ENCODE measurements around the gene PBX1. TPM values are rescaled to one million over a fixed set of nuclear protein-coding genes. Genes with fewer than 3 reads are reported as not detected.

PBX1 gene
- total and polyA plus RNA-seq, 2 donors (not counting 3 experiments of a cell fraction or from before 2014, with no cell fraction given): 10.7 to 24.1 TPM

- H3K79me2 ChIP-seq (ENCODE audit: control insufficient read depth, insufficient read depth, low read length): no peaks in the 10 kb centered on the region
- ChIA-PET POLR2A (no interaction called here), CTCF (no interaction called here)
- H3K4me3 ChIP-seq (replicated peaks in 1 of 3; ENCODE audit: insufficient read depth in 1 of 3, low read depth in 1 of 3, low read length in 3 of 3): no peak overlapping the region
- H2AFZ ChIP-seq (ENCODE audit: low read depth, low read length): no peak overlapping the region
- no peaks in the 10 kb centered on the region for H4K20me1 ChIP-seq (replicated peaks; ENCODE audit: control insufficient read depth, extremely low read depth, insufficient read depth, low read length)
- no peak for DNase-seq (ENCODE audit: low read depth, low spot score)
- no peaks in the 10 kb centered on the region for H3K27me3 ChIP-seq (ENCODE audit: control insufficient read depth in 2 of 2, insufficient read depth in 2 of 2, low read length in 2 of 2)
- no peak for TF ChIP-seq POLR2A (IDR thresholded peaks at IDR 0.05; ENCODE audit: low read depth, low read length)
- no peak for TF ChIP-seq POLR2AphosphoS5 (IDR thresholded peaks at IDR 0.05; ENCODE audit: insufficient read depth, low read depth, low read length)
- no peak for TF ChIP-seq FOS (IDR thresholded peaks at IDR 0.05; ENCODE audit: borderline replicate concordance, insufficient read depth, low read length)
- TF ChIP-seq GATA2 (IDR thresholded peaks at IDR 0.05; ENCODE audit: insufficient read depth, insufficient read length, low read depth, low read length): no peak
- TF ChIP-seq MYC (IDR thresholded peaks at IDR 0.05; ENCODE audit: low read depth, low read length): no peak
- no peak for TF ChIP-seq JUN (IDR thresholded peaks at IDR 0.05; ENCODE audit: borderline replicate concordance, insufficient read depth, insufficient read length, low read depth)
- no peak for TF ChIP-seq MAX (IDR thresholded peaks at IDR 0.05; ENCODE audit: insufficient read depth, insufficient read length)
- TF ChIP-seq EZH2 (IDR thresholded peaks at IDR 0.05; ENCODE audit: borderline replicate concordance, low read depth, low read length, severe bottlenecking): no peak
- TF ChIP-seq, protein P1, sequence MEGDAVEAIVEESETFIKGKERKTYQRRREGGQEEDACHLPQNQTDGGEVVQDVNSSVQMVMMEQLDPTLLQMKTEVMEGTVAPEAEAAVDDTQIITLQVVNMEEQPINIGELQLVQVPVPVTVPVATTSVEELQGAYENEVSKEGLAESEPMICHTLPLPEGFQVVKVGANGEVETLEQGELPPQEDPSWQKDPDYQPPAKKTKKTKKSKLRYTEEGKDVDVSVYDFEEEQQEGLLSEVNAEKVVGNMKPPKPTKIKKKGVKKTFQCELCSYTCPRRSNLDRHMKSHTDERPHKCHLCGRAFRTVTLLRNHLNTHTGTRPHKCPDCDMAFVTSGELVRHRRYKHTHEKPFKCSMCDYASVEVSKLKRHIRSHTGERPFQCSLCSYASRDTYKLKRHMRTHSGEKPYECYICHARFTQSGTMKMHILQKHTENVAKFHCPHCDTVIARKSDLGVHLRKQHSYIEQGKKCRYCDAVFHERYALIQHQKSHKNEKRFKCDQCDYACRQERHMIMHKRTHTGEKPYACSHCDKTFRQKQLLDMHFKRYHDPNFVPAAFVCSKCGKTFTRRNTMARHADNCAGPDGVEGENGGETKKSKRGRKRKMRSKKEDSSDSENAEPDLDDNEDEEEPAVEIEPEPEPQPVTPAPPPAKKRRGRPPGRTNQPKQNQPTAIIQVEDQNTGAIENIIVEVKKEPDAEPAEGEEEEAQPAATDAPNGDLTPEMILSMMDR (IDR thresholded peaks at IDR 0.05; ENCODE audit: extremely low read depth in 1 of 2, insufficient read depth in 1 of 2, low read depth in 1 of 2, low read length in 2 of 2): no peak
- dilution Hi-C loops (cut with MboI; ENCODE audit: extremely low pct_ligation_motif_present, low sequenced_read_pairs): no loop called here
- H3K9me3 ChIP-seq (replicated peaks; ENCODE audit: control insufficient read depth, insufficient read depth, low read length): no peaks in the 10 kb centered on the region
- H3K9ac ChIP-seq (replicated peaks; ENCODE audit: extremely low read depth, insufficient read depth, low read length): no peak overlapping the region
- FAIRE-seq: no peak
- no peak overlapping the region for H3K27ac ChIP-seq (ENCODE audit: insufficient read depth, low read depth, low read length)
- no TSS peak for BruUV-seq (replicated peaks)
- no peak overlapping the region for H3K4me2 ChIP-seq (ENCODE audit: insufficient read depth, low read length)
- no peaks in the 10 kb centered on the region for H3K36me3 ChIP-seq (ENCODE audit: control insufficient read depth in 2 of 2, extremely low read depth in 1 of 2, insufficient read depth in 2 of 2, low read length in 2 of 2)
- intact Hi-C loops (cut with micrococcal nuclease): no loop called here
- H3K4me1 ChIP-seq (ENCODE audit: control insufficient read depth, extremely low read depth, insufficient read depth, low read length): no peaks in the 10 kb centered on the region
- H3K9me1 ChIP-seq (replicated peaks; ENCODE audit: control insufficient read depth, extremely low read depth, insufficient read depth, low read length): no peaks in the 10 kb centered on the region
Observed at GRCh38 chr1:164901031-164901430, 342.0 kb downstream of the PBX1 start.

Small RNAs within 50 kb of the gene (small RNA-seq; reads per million reads assigned to genes)
- gene RF00017 (ENCODE audit: insufficient read depth, insufficient read length, low read depth, low replicate concordance): not detected
- gene RF00019 (ENCODE audit: insufficient read depth, insufficient read length, low read depth, low replicate concordance): not detected
- gene RNU6-171P (ENCODE audit: insufficient read depth, insufficient read length, low read depth, low replicate concordance): not detected
